Esophagus squamous epithelium (tissue), 5 donors: ENCODE data around the gene TIGAR. TPM values are rescaled to one million over a fixed set of nuclear protein-coding genes. Genes with fewer than 3 reads are reported as not detected.

Experiments
- DNase-seq: peaks from one replicate; lab custom pipeline; 2025; lab: John Stamatoyannopoulos, UW
- H3K27ac ChIP-seq, 4 donors: fragments of 200-600 bp; sonication (generic); one replicate each; pipeline ENCODE4 v1.5.1; 2016 to 2019; ENCODE audit warnings: mild to moderate bottlenecking in 1 of 4
- H3K27me3 ChIP-seq, 4 donors: fragments of 200-600 bp; sonication (generic); 1 replicate in 3 of 4; 2 replicates in 1 of 4; pipeline versions ENCODE4 v1.5.1 to v1.6.0; 2017 to 2021; ENCODE audit warnings: antibody characterized with exemption in 1 of 4
- H3K36me3 ChIP-seq, 3 donors: fragments of 200-600 bp; sonication (generic); one replicate each; pipeline ENCODE4 v1.5.1; 2016 to 2019
- H3K4me1 ChIP-seq, 3 donors: fragments of 200-600 bp; sonication (generic); one replicate each; pipeline ENCODE4 v1.5.1; 2017 to 2019
- H3K4me3 ChIP-seq, 4 donors: fragments of 200-600 bp; sonication (generic); 1 replicate in 3 of 4; 2 replicates in 1 of 4; pipeline ENCODE4 v1.5.1; 2016 to 2019; ENCODE audit warnings: mild to moderate bottlenecking in 2 of 4, moderate library complexity in 1 of 4
- H3K9me3 ChIP-seq, 3 donors: fragments of 200-600 bp; sonication (generic); one replicate each; pipeline ENCODE4 v1.5.1; 2016 to 2019
- POLR2A ChIP-seq, 4 donors: fragments of 450-650 bp; IDR thresholded peaks; one replicate each; pipeline ENCODE4 v1.6.1; 2017; ENCODE audit warnings: antibody characterized with exemption in 4 of 4, mild to moderate bottlenecking in 4 of 4, moderate library complexity in 3 of 4
- WGBS, 2 donors: methylation state at CpG; one replicate each; pipeline ENCODE4 v1.1.5; 2018; 5-methylcytosine and 5-hydroxymethylcytosine counted together
- intact Hi-C: fragments of 100-400 bp; cut with DNase I; formaldehyde crosslinking; loops from one replicate; pipeline ENCODE4 v1.15.0; 2022
- total RNA-seq, 4 donors: library from RNA; depleted of rRNA; stranded (reverse); fragments of >200 nt; gene quantifications; one replicate each; pipeline ENCODE4 v1.1.0, GENCODE V29; 2016
- TF ChIP-seq, protein P1 (sequence below), 6 experiments: fragments of 450-650 bp in 4 of 6; fragments of 200-600 bp in 2 of 6; sonication (generic) in 2 of 6; IDR thresholded peaks; one replicate each; pipeline ENCODE4 v1.5.1; 2016 to 2019; ENCODE audit warnings: antibody characterized with exemption in 6 of 6, mild to moderate bottlenecking in 4 of 6, moderate library complexity in 4 of 6
- donor health status: DM: yes; HTN: yes; CAD: no.

Gene TIGAR
- total RNA-seq, 4 donors from 2014 or later: 5.1 to 8.1 (median 5.9) TPM

DNA sequence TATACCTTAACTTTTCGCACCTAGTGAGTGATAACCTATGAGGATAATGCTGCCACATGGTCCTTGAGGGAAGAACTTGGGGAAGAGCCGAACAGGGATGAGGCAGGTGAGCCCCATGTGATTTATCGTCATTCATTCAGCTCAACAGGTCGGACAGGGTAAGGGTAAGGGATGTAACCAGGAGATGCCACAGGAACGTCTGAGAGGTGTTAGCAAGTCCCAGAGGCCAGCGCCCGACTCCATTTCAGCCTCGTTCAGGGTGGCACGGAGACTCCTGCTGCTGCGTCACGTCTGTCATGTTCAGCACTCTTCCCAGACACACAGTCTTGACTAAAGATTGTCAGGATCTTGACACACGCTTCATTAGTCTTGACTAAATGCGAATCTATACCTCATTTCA is 23.4 kb upstream of the TIGAR start:
- no peak for DNase-seq

DNA sequence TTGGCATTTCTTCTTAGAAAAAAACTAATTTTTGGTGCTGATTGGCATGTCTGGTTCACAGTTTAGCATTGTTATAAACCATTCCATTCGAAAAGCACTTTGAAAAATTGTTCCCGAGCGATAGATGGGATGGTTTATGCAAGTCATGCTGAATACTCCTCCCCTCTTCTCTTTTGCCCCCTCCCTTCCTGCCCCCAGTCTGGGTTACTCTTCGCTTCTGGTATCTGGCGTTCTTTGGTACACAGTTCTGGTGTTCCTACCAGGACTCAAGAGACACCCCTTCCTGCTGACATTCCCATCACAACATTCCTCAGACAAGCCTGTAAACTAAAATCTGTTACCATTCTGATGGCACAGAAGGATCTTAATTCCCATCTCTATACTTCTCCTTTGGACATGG is 20.1 kb upstream of the TIGAR start:
- H3K27me3 ChIP-seq: no peaks in the 10 kb centered on the region
- TF ChIP-seq, protein P1, sequence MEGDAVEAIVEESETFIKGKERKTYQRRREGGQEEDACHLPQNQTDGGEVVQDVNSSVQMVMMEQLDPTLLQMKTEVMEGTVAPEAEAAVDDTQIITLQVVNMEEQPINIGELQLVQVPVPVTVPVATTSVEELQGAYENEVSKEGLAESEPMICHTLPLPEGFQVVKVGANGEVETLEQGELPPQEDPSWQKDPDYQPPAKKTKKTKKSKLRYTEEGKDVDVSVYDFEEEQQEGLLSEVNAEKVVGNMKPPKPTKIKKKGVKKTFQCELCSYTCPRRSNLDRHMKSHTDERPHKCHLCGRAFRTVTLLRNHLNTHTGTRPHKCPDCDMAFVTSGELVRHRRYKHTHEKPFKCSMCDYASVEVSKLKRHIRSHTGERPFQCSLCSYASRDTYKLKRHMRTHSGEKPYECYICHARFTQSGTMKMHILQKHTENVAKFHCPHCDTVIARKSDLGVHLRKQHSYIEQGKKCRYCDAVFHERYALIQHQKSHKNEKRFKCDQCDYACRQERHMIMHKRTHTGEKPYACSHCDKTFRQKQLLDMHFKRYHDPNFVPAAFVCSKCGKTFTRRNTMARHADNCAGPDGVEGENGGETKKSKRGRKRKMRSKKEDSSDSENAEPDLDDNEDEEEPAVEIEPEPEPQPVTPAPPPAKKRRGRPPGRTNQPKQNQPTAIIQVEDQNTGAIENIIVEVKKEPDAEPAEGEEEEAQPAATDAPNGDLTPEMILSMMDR (IDR thresholded peaks at IDR 0.05): no peak
- TF ChIP-seq POLR2A (IDR thresholded peaks at IDR 0.05): no peak
- intact Hi-C loops: no loop called here
- 80 to 84% methylated on average over 5 of the region's 5 CpGs for WGBS, 2 donors
- H3K9me3 ChIP-seq: no peaks in the 10 kb centered on the region
- H3K4me3 ChIP-seq: no peak overlapping the region
- no peak for DNase-seq
- peaks cover 0 to 91% (median 12%) of the 10 kb centered on the region in 3 donors for H3K36me3 ChIP-seq
- peaks cover 0 to 15% (median 0%) of the 10 kb centered on the region in 3 donors for H3K4me1 ChIP-seq
- H3K27ac ChIP-seq: peak overlapping the region in 1 of 4 donors; percentile 44

More for the DNA sequence above, 23.4 kb upstream of the TIGAR start:
- 89 to 92% methylated on average over 13 of the region's 13 CpGs for WGBS, 2 donors
- Histone ChIP-seq H3K36me3 (peaks cover 0 to 82% (median 12%) of the 10 kb centered on the region in 3 donors), H3K27me3 (no peaks in the 10 kb centered on the region), H3K27ac (no peak overlapping the region), H3K4me1 (peaks cover 0 to 22% (median 10%) of the 10 kb centered on the region in 3 donors), H3K9me3 (no peaks in the 10 kb centered on the region), H3K4me3 (no peak overlapping the region)
- no peak for TF ChIP-seq POLR2A (IDR thresholded peaks at IDR 0.05)
- TF ChIP-seq, protein P1 (IDR thresholded peaks at IDR 0.05): no peak
- intact Hi-C loops: no loop called here

DNA sequence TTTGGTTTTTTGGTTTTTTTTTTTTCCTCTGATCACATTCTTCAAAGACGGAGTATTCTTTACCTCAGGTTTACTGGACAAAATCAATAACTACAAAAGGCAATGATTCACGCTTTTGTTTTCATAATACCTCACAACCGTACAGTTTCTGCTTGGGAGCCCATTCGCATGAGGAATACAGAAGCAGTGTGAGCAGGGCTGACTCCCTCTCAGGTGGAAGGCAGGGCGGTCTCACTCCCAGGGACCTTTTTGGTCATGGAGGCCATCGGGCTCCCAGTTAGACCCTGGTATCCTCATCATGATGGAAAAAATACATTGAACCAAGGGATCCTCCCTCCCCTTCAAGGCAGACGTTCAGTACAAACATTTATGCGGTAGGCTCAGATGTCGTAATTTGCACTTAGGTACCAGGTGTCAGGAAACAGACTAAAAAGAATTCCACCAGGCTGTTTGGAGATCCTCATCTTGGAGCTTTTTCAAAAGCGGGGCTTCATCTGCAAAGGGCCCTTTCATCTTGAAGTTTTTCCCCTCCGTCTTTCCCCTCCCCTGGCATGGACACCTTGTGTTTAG is 19.0 kb upstream of the TIGAR start:
- no peak overlapping the region for H3K27ac ChIP-seq
- H3K4me1 ChIP-seq: peaks cover 0 to 15% (median 0%) of the 10 kb centered on the region in 3 donors
- no peaks in the 10 kb centered on the region for H3K9me3 ChIP-seq
- no peak overlapping the region for H3K4me3 ChIP-seq
- no peak for TF ChIP-seq POLR2A (IDR thresholded peaks at IDR 0.05)
- TF ChIP-seq, protein P1 (IDR thresholded peaks at IDR 0.05): no peak
- WGBS, 2 donors: 90 to 91% methylated on average over 8 to 11 of the region's 11 CpGs
- H3K27me3 ChIP-seq: no peaks in the 10 kb centered on the region
- H3K36me3 ChIP-seq: peaks cover 0 to 79% (median 12%) of the 10 kb centered on the region in 3 donors
- DNase-seq: no peak
- intact Hi-C loops: no loop called here

DNA sequence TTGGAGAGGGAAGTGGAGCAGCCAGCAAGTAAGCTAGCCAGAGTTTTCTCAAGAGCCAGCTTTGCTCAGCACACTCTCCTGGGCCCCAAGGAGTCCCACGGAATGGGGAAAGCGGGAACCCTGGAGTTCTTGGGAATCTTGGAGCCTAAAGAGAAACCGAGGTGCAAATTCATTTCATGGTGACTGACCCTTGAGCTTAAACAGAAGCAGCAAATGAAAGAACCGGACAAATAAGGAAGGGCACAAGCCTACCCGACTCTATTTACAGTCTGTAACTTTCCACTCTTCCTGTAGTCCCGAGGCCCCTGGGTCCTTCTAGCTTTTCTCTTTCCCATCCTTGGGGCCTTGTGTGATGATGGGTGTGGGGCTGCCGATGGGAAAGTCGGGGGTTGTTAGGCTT is 18.1 kb upstream of the TIGAR start:
- TF ChIP-seq, protein P1 (IDR thresholded peaks at IDR 0.05): no peak
- no peak for TF ChIP-seq POLR2A (IDR thresholded peaks at IDR 0.05)
- no peak for DNase-seq
- WGBS, 2 donors: 71 to 83% methylated on average over 7 to 8 of the region's 8 CpGs
- Histone ChIP-seq H3K4me1 (peaks cover 0 to 24% (median 0%) of the 10 kb centered on the region in 3 donors), H3K27ac (peak overlapping the region in 1 of 4 donors; percentile 15), H3K9me3 (no peaks in the 10 kb centered on the region), H3K4me3 (no peak overlapping the region), H3K36me3 (peaks cover 0 to 75% (median 12%) of the 10 kb centered on the region in 3 donors), H3K27me3 (no peaks in the 10 kb centered on the region)
- intact Hi-C loops: no loop called here

DNA sequence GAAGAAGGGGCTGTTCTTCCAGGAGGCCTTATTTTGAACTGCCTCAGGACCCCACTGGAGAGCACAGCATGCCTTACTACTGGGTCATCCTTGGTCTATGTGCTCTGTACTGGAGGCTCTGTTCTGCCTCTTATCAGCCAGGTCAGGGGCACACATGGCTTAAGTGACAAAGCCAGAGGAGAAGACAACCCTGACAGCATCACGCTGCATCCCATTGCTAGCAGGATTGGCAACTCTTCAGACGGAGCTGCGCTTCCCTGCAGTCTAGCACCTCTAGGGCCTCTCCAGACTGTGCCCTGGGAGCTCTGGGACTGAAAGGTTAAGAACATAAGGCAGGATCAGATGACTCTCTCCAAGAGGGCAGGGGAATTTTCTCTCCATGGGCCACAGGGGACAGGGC is 17.3 kb upstream of the TIGAR start:
- Histone ChIP-seq H3K36me3 (peaks cover 0 to 66% (median 12%) of the 10 kb centered on the region in 3 donors), H3K4me1 (peaks cover 3 to 33% (median 7%) of the 10 kb centered on the region in 3 donors), H3K9me3 (no peaks in the 10 kb centered on the region), H3K27ac (peak overlapping the region in 2 of 4 donors; percentile 9 to 26), H3K4me3 (no peak overlapping the region), H3K27me3 (no peaks in the 10 kb centered on the region)
- intact Hi-C loops: no loop called here
- 100% methylated on average over 2 of the region's 3 CpGs; no CpG with 5 or more reads in 1 of the 2 donors for WGBS, 2 donors
- TF ChIP-seq, protein P1 (IDR thresholded peaks at IDR 0.05): no peak
- TF ChIP-seq POLR2A (IDR thresholded peaks at IDR 0.05): no peak
- no peak for DNase-seq
